ENCODE results near the gene TOMM6. TPM values are rescaled to one million over a fixed set of nuclear protein-coding genes. Genes with fewer than 3 reads are reported as not detected.

TOMM6 gene
- not detected for total RNA-seq

GRCh38 chr6:41787219-41787917 is at the start of gene TOMM6:
TSS of gene TOMM6 (plus strand) at chr6:41787694. CDS start at chr6:41787698, 4 bp downstream.
- peak; percentile 94 for DNase-seq

DNA sequence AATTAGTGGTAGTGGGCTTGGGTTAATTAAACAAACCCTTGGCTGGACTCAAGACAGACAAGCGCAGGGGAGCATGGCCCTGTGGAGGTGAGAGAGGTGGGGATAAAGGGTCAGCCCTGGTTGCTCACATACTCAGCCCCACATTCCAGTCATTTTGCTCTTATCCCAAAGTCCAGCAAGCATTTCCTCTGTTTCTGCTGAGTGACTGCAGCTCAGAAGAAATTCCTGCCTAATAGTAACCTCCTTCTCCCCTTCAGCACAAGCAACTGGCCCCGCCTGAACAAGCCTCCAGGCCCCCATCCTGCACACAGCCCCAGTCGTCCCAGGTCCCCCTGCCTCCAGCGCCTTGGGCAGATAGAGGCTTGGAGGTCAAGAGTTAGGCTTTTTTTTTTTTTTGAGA is 48.5 kb upstream of the TOMM6 start:
- no peak for DNase-seq

- DNase-seq: no peak
These were observed 46.9 kb upstream of the TOMM6 start for GRCh38 chr6:41740366-41741162.

DNA sequence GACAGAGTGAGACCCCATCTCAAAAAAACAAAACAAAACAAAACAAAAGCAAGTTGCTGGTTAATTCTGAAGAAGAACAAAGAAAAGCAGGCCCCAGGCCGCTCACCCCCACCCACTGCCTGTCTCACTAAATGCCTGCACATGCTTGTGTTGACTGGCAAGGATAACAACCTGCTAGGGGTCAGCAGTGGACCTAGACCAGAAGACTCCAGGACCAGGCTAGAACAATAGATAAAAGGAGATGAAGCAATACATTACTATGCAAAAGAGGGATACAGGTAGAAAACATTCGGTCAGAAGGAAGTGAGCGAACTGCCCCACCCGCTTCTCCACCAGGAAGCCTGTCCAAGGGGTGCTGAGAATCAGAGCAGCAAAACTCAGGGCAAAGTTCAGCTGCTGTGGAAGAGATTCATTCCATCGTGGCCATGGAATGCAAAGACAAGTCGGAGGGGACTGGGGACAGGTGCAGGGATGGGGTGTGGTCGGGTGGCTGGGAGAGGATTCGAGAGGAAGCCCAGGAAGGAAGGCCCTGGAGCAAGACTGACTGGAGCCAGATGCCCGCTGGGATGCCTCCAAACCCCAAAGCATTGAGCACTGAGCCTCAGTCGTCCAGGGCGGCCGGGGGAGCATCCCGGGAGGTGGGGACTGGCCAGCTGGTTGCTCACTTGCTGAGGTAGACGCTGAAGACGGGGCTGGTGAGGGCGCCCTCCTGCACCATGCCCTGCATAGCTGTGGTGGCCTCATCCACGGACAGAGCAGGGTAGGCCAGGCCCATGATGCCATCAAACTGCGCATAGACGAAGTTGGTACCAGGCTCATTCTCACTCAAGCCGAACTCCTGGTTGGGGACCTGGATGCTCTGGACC is 45.6 kb upstream of the TOMM6 start:
- no peak for DNase-seq

GRCh38 chr6:41743406-41744235 is 43.9 kb upstream of the TOMM6 start:
- no peak for DNase-seq

DNA sequence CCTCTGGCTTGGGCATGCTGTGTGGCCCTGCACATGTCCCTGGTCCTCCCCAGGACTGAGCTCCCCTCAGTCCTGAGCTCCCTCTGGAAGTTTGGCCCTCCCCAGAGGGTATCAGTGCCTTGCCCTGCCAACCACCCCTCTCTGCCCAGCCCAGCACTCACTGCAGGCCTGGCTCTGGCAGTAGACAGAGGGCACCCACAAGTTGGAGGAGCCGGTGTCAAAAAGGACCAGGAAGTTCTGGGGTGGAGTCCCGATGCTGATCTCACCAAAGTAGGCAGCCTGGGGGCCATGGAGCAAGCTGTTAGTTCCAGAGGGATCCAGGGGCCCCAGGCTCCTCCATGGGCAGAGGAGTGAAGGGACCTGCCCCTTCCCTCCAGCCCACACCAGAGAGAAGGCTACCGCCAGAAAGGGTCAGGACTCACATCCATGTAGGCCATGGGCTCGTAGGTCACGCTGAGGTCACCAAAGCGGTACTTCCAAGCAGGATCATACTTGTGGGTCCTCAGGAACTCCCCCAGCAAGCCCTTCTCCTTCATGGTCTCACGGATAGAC is 43.2 kb upstream of the TOMM6 start:
- no peak for DNase-seq

DNA sequence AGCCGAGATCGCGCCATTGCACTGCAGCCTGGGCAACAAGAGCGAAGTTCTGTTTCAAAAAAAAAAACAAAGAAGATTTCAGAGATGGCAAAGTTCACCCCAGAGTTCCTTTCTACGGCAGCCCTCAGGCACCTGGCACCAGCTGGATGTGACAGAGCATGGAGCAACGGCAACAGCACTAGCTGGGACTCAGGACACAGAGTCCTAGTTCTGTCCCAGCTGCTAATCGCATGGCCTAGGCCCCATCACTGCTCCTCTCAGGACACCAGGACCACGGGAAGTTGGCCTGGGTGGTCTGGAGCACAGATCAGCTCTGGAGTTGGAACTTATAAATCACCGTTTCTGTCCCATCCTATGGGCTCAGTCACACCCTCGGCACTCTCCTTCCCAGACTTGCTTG is 41.4 kb upstream of the TOMM6 start:
- no peak for DNase-seq

DNA sequence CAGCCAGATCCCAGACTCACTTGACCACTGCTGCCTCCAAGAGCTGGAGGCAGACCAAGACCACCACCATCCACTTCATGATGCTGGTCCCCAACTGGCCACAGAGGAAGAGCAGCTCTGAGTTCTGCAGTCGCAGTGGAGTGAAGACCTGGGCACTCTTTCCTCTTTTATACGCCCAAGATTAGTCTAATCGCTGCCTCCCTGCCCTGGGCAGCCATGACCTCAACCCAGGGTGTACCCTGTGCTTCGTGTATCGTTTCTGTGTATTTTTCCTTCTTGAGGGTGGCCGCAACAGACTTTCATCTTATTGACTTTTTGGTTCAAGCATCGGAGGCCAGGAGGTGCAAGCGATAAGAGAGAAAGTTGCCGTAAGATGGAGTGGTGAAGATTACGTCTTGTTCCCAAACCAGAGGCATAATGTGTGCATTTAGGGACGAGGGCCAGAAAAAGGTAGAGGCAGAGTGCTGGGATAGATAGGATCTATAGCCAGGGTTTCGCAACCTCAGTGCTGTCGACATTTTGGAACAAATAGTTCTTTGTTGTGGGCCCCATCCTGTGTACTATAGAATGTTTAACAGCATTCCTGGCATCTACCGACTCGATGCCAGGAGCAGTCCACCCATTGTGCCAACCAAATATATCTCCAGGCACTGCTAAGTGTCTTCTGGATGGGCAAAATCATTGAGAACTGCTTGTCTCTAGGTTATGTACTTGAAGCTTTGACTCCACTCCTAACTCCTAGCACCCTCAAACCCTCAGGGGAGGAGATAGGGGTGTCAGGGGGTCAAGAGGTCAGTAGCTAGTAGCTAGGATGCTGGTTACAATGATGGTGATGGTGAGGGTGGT is 40.0 kb upstream of the TOMM6 start, which contains the start of gene PGC:
Gene PGC (minus strand): TSS at position 142 of the 846 bp plus-strand sequence. CDS start 63 bp downstream, at position 79.
- no peak for DNase-seq

DNA sequence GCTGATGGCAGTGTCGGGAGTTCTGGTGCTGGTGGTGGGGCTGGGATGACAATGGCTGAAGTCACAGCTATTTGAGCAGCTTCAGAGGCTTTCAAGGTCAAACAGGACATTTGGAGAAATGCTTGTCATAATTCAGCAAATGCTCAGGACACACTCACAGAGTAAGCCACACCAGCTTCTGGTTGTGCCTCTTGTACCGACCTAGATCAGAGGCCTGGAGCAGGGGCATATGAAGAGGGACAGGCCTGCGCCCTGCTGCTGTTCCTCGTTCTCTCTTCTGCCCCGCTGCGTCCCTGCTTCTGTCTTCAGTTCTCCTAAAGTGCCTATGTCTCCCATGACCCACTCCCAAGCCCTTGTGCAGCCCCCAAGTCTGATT is 39.4 kb upstream of the TOMM6 start:
- DNase-seq: no peak

DNA sequence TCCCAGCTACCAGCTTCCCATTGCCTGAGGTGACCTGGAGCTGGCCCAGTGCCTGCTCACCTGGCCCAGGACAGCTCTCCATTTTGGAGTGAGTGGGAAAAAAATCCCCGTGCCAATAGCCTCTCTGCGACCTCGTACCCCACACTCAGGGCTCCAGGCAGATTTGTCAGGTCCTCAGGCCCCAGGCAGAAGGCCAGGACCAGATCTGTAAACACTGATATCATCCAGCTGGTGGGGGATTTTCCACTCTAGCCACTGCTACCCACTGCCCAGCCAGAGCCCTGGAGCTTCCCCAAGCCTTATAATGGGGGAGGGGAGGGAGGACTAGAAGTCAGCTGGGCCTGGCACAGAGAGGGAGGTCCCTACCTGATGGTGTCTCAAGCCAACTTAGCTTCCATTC is 39.0 kb upstream of the TOMM6 start:
- DNase-seq: no peak

DNA sequence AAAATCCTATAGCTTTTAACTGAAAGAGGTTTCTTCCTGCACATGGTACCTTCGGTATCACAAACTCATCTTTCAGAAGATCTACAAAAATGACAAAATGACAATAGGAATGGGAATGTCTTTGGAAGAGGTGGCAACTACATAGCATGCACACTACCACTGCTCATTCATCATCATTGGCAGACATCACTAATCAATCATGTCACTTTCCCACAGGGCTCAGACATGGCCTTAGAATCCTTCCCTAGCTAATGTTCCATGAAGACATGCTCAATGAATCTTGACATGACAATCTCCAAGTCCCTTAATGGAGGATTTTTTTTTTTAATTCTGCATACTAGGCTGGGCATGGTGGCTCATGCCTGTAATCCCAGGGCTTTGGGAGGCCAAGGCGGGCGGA is 37.1 kb upstream of the TOMM6 start:
- no peak for DNase-seq

GRCh38 chr6:41755895-41756294 is 31.6 kb upstream of the TOMM6 start:
- DNase-seq: no peak

DNA sequence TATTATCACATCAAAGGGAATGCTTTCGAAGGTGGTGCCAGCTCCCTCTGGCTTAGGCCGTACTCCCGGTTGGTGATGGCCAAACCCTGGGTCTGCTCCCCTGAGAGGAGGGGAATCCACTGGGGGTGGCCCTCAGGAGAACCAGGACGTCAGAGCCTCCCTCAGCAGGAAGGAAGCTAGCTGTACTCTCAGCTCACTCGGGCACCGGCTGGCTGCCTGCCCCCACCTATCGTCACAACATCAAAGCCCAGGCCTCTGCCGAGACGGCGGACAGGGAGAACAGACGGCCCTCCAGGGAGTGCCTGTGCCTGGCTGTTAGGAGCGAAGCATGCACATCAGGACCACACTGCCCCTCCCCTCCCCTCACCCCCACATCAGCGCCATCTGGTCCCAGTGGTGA is 31.1 kb upstream of the TOMM6 start:
- DNase-seq: no peak

DNA sequence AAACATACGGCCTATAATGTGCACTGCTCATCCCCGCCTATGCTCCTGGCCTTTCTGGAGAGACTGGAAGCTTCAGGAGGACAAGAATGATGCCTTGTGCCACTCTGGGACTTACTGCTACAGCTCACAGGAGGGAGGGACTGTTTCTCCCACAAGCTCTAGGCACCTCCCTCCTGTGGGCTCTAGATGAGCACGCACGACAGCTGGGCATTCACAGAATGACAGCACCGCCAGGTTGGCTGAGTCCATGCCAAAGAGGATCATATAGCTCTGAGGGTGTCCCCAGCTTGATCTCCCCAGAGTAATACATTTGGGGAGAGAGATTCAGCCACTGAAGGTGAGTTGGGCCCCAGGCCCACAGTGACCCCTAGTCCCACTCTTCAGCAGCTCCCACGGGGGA is 30.2 kb upstream of the TOMM6 start:
- DNase-seq: no peak

DNA sequence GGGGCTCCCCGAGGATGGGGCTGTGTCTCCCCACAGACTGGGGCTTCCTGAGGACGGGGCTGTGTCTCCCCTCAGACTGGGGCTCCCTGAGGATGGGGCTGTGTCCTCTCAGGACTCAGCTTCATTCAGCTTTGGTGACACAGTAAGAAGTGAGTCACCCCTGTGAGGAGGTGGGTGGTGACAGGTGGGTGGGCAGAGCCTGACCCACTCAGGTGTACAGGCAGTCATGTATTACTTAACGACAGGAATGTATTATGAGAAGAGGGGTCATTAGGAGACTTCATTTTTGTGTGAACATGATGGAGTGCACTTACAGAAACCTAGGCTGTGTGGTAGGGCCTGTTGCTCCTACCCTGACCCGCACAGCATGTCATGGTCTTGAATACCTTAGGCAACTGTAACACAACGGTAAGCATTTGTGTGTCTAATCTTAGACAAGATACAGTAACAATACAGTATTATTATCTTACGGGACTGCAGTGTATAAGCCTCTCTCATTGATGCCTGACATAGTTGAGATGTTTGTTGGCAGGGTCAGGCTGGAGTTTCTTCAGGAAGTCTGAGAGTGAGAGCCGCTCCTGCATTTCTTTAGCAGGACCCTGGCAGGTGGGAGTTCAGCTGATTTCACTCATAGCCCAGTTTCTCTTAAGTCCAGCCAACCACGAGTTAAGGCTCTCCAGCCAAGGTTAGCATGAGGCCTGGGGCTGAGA is 29.4 kb upstream of the TOMM6 start:
- no peak for DNase-seq

GRCh38 chr6:41758641-41759035 is 28.9 kb upstream of the TOMM6 start:
- DNase-seq: no peak

DNA sequence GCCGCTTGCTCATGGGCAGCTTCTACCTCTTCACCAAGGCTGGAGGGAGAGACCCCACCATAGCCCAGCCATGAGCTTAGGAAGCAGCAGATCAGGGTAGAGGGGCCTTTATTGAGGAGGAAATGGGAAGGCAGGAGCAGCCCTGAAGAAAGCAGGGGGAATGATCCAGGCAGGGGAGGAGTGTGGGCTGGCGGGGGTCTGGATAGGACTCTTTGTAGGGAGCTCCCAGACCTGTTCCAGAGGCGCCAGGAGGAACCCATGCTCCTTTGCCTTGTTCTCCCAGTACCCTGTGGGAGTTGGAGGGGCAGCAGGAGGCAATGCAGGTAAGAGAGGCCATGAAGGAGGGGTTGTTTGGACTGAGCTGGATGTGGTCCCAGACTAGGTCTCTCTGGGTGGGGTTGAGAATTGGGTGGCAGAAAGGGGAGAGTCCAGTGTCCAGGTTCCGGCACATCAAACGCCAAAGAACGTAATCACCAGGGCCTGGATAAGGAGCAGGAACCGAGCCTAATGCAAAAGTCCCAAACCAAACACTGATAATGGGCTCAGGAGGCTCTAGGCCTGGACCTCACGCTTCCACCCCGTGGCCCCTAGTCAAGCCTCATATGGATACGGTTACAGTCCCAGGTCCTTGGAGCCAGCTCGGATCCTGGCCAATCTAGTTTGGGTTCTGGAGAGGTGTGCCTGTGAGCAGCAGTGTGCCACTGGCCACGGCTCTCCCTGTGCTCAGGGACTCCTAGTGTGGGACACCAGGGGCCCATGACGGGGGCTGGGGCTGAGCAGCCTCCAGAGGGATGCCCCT is 28.2 kb upstream of the TOMM6 start:
- DNase-seq: no peak

DNA sequence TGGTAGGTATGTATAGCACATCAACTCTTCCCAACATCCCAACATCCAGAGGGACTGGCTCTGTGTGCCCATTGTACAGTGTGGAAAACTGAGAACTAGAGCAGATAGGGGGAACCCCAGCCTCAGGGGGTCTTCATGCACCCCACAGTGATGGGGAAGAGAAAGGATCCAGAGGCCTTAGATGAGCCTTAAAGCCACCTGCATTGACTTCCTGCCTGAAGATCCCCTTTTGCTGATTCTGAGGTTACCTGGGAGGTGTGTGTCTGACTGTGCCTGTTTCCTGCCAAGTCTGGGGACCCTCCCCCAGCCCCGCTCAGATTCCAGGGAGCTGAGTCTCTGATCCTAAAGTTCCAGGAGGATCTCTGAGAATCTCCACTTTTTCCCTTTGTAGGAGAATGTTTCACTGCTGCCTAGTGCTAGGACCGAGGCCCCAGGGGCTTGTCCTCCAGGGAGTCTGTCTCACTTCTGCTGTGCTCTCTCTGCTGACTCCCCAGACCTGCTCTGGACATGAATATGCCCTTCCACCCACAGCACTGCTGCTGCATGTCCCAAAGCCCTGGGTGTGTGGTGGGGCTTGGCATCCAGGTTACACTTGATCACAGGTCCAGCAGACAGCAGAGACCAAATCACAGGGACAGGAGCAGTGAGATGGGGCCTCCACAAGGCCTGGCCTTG is 27.5 kb upstream of the TOMM6 start:
- no peak for DNase-seq

- no peak for DNase-seq
These were observed 24.0 kb upstream of the TOMM6 start for GRCh38 chr6:41763470-41763869.
